ENCODE results near the gene EXOC3. TPM values are rescaled to one million over a fixed set of nuclear protein-coding genes. Genes with fewer than 3 reads are reported as not detected.
A peak's percentile ranks its signal among the peaks of the same experiment; 100 is the strongest.

EXOC3 gene
- total and polyA plus RNA-seq, 10 of the 15 experiments (the other 5 are each of a cell fraction or from before 2014, with no cell fraction given), result 1.6 to 53.0 (median 27.9) TPM

- no peak overlapping the region for H2AFZ ChIP-seq (ENCODE audit: control insufficient read depth, low read depth, low read length)
- H4K20me1 ChIP-seq (ENCODE audit: control insufficient read depth, insufficient read depth), result no peaks in the 10 kb centered on the region
- WGBS (ENCODE audit: insufficient coverage, insufficient replicate concordance, low lambda C conversion rate, missing lambda C conversion rate), result 94% methylated on average over 33 of the region's 34 CpGs
- DNase-seq (ENCODE audit: low read depth, low spot score), result no peak
- in situ Hi-C loops (cut with MboI), result no loop called here
- ATAC-seq, result no peak
- H3K36me3 ChIP-seq (ENCODE audit: control insufficient read depth in 2 of 2, insufficient read depth in 2 of 2, low read length in 1 of 2), result peaks cover 0 to 16% of the 10 kb centered on the region in 2 experiments; a peak in 3 of 4 replicates
- ChIA-PET CTCF (no interaction called here), POLR2A (no interaction called here), SMC1A (ENCODE audit: uncharacterized antibody, unreplicated experiment) (no interaction called here), RAD21 (ENCODE audit: unreplicated experiment) (no interaction called here)
- BruUV-seq (replicated peaks), result no TSS peak
- no peaks in the 10 kb centered on the region for H3K27me3 ChIP-seq (replicated peaks in 1 of 2; ENCODE audit: control insufficient read depth in 2 of 2, insufficient read depth in 2 of 2, low read length in 1 of 2)
- H3K4me3 ChIP-seq, result no peak overlapping the region
- no peak overlapping the region for H3K4me2 ChIP-seq (ENCODE audit: control insufficient read depth, insufficient read depth)
- H3K79me2 ChIP-seq (ENCODE audit: control insufficient read depth, insufficient read depth, low read length), result no peaks in the 10 kb centered on the region; the same call in 1 of the 2 replicates
- no peak for FAIRE-seq
- intact Hi-C loops (cut with micrococcal nuclease; ENCODE audit: unreplicated experiment), result no loop called here
- TF ChIP-seq ELK1 (IDR thresholded peaks at IDR 0.05; ENCODE audit: low read depth, low read length), result no peak
- 0 out of 2 replicates have a peak, but pooled peaks have one; percentile 25 for TF ChIP-seq POLR2A (IDR thresholded peaks at IDR 0.05; ENCODE audit: low read depth, low read length)
- no peaks in the 10 kb centered on the region for H3K9me3 ChIP-seq (replicated peaks; ENCODE audit: control insufficient read depth, insufficient read depth, low read length)
- no peak overlapping the region for H3K9ac ChIP-seq (ENCODE audit: control insufficient read depth, insufficient read depth, low read length)
- H3K27ac ChIP-seq (ENCODE audit: control insufficient read depth, insufficient read depth), result no peak overlapping the region
- peaks cover 22% of the 10 kb centered on the region for H3K4me1 ChIP-seq (ENCODE audit: control insufficient read depth, insufficient read depth, low read length)
Observed at GRCh38 chr5:421287-421880, 21.6 kb upstream of the EXOC3 start.

- ChIA-PET SMC1A (ENCODE audit: uncharacterized antibody, unreplicated experiment) (no interaction called here), RAD21 (ENCODE audit: unreplicated experiment) (no interaction called here), CTCF (no interaction called here), POLR2A (no interaction called here)
- DNase-seq (ENCODE audit: low read depth, low spot score), result no peak
- no peak overlapping the region for H3K4me2 ChIP-seq (ENCODE audit: control insufficient read depth, insufficient read depth)
- H4K20me1 ChIP-seq (ENCODE audit: control insufficient read depth, insufficient read depth), result no peaks in the 10 kb centered on the region
- H3K27ac ChIP-seq (ENCODE audit: control insufficient read depth, insufficient read depth), result no peak overlapping the region
- H3K4me3 ChIP-seq, result no peak overlapping the region
- BruUV-seq (replicated peaks), result no TSS peak
- no peak for FAIRE-seq
- intact Hi-C loops (cut with micrococcal nuclease; ENCODE audit: unreplicated experiment), result no loop called here
- WGBS (ENCODE audit: insufficient coverage, insufficient replicate concordance, low lambda C conversion rate, missing lambda C conversion rate), result 92% methylated on average over 13 of the region's 13 CpGs
- no peak overlapping the region for H3K9ac ChIP-seq (ENCODE audit: control insufficient read depth, insufficient read depth, low read length)
- in situ Hi-C loops (cut with MboI), result no loop called here
- no peaks in the 10 kb centered on the region for H3K27me3 ChIP-seq (replicated peaks in 1 of 2; ENCODE audit: control insufficient read depth in 2 of 2, insufficient read depth in 2 of 2, low read length in 1 of 2)
- H3K79me2 ChIP-seq (ENCODE audit: control insufficient read depth, insufficient read depth, low read length), result no peaks in the 10 kb centered on the region; the same call in none of the 2 replicates
- peaks cover 22% of the 10 kb centered on the region for H3K4me1 ChIP-seq (ENCODE audit: control insufficient read depth, insufficient read depth, low read length)
- H3K36me3 ChIP-seq (ENCODE audit: control insufficient read depth in 2 of 2, insufficient read depth in 2 of 2, low read length in 1 of 2), result peaks cover 0 to 14% of the 10 kb centered on the region in 2 experiments; a peak in 3 of 4 replicates
- H3K9me3 ChIP-seq (replicated peaks; ENCODE audit: control insufficient read depth, insufficient read depth, low read length), result no peaks in the 10 kb centered on the region
- no peak for ATAC-seq
- no peak overlapping the region for H2AFZ ChIP-seq (ENCODE audit: control insufficient read depth, low read depth, low read length)
- no peak for TF ChIP-seq SUPT20H (IDR thresholded peaks at IDR 0.05; ENCODE audit: borderline replicate concordance, control insufficient read depth, low read depth, low read length)
- no peak for TF ChIP-seq NFYB (IDR thresholded peaks at IDR 0.05; ENCODE audit: insufficient read depth, low read depth, low read length)
- TF ChIP-seq, protein P1, sequence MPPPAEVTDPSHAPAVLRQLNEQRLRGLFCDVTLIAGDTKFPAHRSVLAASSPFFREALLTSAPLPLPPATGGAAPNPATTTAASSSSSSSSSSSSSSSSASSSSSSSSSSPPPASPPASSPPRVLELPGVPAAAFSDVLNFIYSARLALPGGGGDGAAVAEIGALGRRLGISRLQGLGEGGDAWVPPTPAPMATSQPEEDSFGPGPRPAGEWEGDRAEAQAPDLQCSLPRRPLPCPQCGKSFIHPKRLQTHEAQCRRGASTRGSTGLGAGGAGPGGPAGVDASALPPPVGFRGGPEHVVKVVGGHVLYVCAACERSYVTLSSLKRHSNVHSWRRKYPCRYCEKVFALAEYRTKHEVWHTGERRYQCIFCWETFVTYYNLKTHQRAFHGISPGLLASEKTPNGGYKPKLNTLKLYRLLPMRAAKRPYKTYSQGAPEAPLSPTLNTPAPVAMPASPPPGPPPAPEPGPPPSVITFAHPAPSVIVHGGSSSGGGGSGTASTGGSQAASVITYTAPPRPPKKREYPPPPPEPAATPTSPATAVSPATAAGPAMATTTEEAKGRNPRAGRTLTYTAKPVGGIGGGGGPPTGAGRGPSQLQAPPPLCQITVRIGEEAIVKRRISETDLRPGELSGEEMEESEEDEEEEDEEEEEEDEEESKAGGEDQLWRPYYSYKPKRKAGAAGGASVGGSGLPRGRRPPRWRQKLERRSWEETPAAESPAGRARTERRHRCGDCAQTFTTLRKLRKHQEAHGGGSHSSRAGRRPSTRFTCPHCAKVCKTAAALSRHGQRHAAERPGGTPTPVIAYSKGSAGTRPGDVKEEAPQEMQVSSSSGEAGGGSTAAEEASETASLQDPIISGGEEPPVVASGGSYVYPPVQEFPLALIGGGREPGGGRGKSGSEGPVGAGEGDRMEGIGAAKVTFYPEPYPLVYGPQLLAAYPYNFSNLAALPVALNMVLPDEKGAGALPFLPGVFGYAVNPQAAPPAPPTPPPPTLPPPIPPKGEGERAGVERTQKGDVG (CRISPR knock-in tag; IDR thresholded peaks at IDR 0.05), result no peak
- TF ChIP-seq ZNF24 (IDR thresholded peaks at IDR 0.05), result no peak
- no peak for TF ChIP-seq GATAD2B (conservative IDR thresholded peaks at IDR 0.05; ENCODE audit: low read depth)
- no peak for TF ChIP-seq RUNX3 (IDR thresholded peaks at IDR 0.05; ENCODE audit: low read length)
- no peak for TF ChIP-seq MYB (IDR thresholded peaks at IDR 0.05; ENCODE audit: borderline replicate concordance, low read depth, low read length)
- TF ChIP-seq E2F8 (IDR thresholded peaks at IDR 0.05; ENCODE audit: low read depth, partially characterized antibody), result no peak
Observed at GRCh38 chr5:421901-422300, 21.1 kb upstream of the EXOC3 start.
